HepG2 (cell line): ENCODE results near the gene CGB8. TPM values are rescaled to one million over a fixed set of nuclear protein-coding genes. Genes with fewer than 3 reads are reported as not detected.
A peak's percentile ranks its signal among the peaks of the same experiment; 100 is the strongest.

Experiments
- ATF1 ChIP-seq: IDR thresholded peaks from 2 replicates; pipeline ENCODE4 v1.6.1; 2016; ENCODE audit warnings: mild to moderate bottlenecking, control low read depth
- CHD2 ChIP-seq: IDR thresholded peaks from 2 replicates; pipeline ENCODE4 v1.6.1; 2011; ENCODE audit warnings: low read depth, low read length, improper control_type of control experiment
- CREBL2 ChIP-seq: sonication (generic); formaldehyde crosslinking; IDR thresholded peaks from 2 replicates; pipeline ENCODE4 v1.8.1; 2023; ENCODE audit warnings: missing genetic modification reagents, mild to moderate bottlenecking, borderline replicate concordance
- DMAP1 ChIP-seq: IDR thresholded peaks from 2 replicates; pipeline ENCODE4 v1.6.1; 2016
- HCFC1 ChIP-seq: fragments of 150-350 bp; IDR thresholded peaks from 2 replicates; pipeline ENCODE4 v1.6.1; 2014; ENCODE audit warnings: low read depth, low read length
- KLF12 ChIP-seq: sonication (generic); formaldehyde crosslinking; IDR thresholded peaks from 2 replicates; pipeline ENCODE4 v1.4.0; 2020; ENCODE audit warnings: missing genetic modification reagents, borderline replicate concordance
- MAZ ChIP-seq, 2 experiments: sonication (generic) in 1 of 2; formaldehyde crosslinking in 1 of 2; IDR thresholded peaks; 2 replicates each; pipeline versions ENCODE4 v1.5.0 to v1.6.1; 2012 to 2020; ENCODE audit warnings: low read depth in 2 of 2, mild to moderate bottlenecking in 2 of 2, borderline replicate concordance in 1 of 2, improper control_type of control experiment in 1 of 2, low read length in 1 of 2, missing genetic modification reagents in 1 of 2, moderate library complexity in 1 of 2
- RARA ChIP-seq: IDR thresholded peaks from 2 replicates; pipeline ENCODE4 v1.6.1; 2016; ENCODE audit warnings: missing genetic modification reagents, missing compliant biosample characterization
- SETDB1 ChIP-seq: sonication (generic); formaldehyde crosslinking; IDR thresholded peaks from 2 replicates; pipeline ENCODE4 v1.5.1; 2020; ENCODE audit warnings: missing genetic modification reagents, mild to moderate bottlenecking, borderline replicate concordance
- SNAPC5 ChIP-seq: sonication (generic); formaldehyde crosslinking; IDR thresholded peaks from 2 replicates; pipeline ENCODE4 v1.8.1; 2023; ENCODE audit warnings: mild to moderate bottlenecking, missing genetic modification reagents, borderline replicate concordance
- SRSF1 ChIP-seq: fragments of 200-400 bp; formaldehyde crosslinking; optimal IDR thresholded peaks from 2 replicates; pipeline ENCODE3; 2017; ENCODE audit warnings: mild to moderate bottlenecking, low read depth, low read length, moderate library complexity
- TCF12 ChIP-seq, 2 experiments: fragments of 450-650 bp in 1 of 2; sonication (generic) in 1 of 2; formaldehyde crosslinking in 1 of 2; IDR thresholded peaks; 2 replicates each; pipeline versions ENCODE4 v1.6.1 to v1.8.0; 2017 to 2022; ENCODE audit warnings: antibody characterized with exemption in 1 of 2, mild to moderate bottlenecking in 1 of 2, missing genetic modification reagents in 1 of 2, moderate library complexity in 1 of 2
- ZBTB42 ChIP-seq: sonication (generic); formaldehyde crosslinking; IDR thresholded peaks from 2 replicates; pipeline ENCODE4 v1.5.0; 2020; ENCODE audit warnings: mild to moderate bottlenecking, missing genetic modification reagents
- ZKSCAN5 ChIP-seq: sonication (generic); formaldehyde crosslinking; IDR thresholded peaks from 2 replicates; pipeline ENCODE4 v1.5.1; 2020; ENCODE audit warnings: mild to moderate bottlenecking, missing genetic modification reagents
- ZNF382 ChIP-seq: sonication (generic); formaldehyde crosslinking; IDR thresholded peaks from 2 replicates; pipeline ENCODE4 v1.5.0; 2020; ENCODE audit warnings: missing genetic modification reagents, mild to moderate bottlenecking, borderline replicate concordance
- ZNF687 ChIP-seq: sonication (generic); formaldehyde crosslinking; IDR thresholded peaks from 2 replicates; pipeline ENCODE4 v1.5.1; 2020; ENCODE audit warnings: mild to moderate bottlenecking, missing genetic modification reagents, moderate library complexity
- polyA plus RNA-seq, 8 experiments: library from polyadenylated mRNA; depleted of rRNA in 3 of 8; stranded (reverse) in 7 of 8; unstranded in 1 of 8; fragments of >200 nt; fragmentation: Illumina TruSeq in 4 of 8; extraction: Trizol in 4 of 8; gene quantifications; 2 replicates each; pipeline versions ENCODE4 v1.2.1 to v1.2.3, GENCODE V29; 2011 to 2016; ENCODE audit warnings: low read depth in 4 of 8, missing spikeins in 1 of 8, mixed read lengths in 1 of 8; ENCODE audit not compliant: insufficient read depth in 1 of 8
- total RNA-seq, 5 experiments: library from RNA; depleted of rRNA; stranded (reverse); fragments of >200 nt; fragmentation: Illumina TruSeq; extraction: Trizol; gene quantifications; 2 replicates each; pipeline ENCODE4 v1.2.3, GENCODE V29; 2016; ENCODE audit warnings: low read depth in 1 of 5
- TF ChIP-seq, protein P1 (sequence below): sonication (generic); formaldehyde crosslinking; IDR thresholded peaks from 2 replicates; pipeline ENCODE4 v1.4.0; 2020; ENCODE audit warnings: missing genetic modification reagents, borderline replicate concordance
- TF ChIP-seq, protein P2 (sequence below): IDR thresholded peaks from 2 replicates; pipeline ENCODE4 v1.6.1; 2016; ENCODE audit warnings: low read depth, borderline replicate concordance

The CGB8 gene
- total and polyA plus RNA-seq, 2 of the 13 experiments (the other 11 are each of a cell fraction or from before 2014, with no cell fraction given), result not detected

GRCh38 chr19:49085020-49085867 lies 36.3 kb upstream of the CGB8 start, which contains the start of gene SNRNP70 (continued):
- TF ChIP-seq, protein P1, sequence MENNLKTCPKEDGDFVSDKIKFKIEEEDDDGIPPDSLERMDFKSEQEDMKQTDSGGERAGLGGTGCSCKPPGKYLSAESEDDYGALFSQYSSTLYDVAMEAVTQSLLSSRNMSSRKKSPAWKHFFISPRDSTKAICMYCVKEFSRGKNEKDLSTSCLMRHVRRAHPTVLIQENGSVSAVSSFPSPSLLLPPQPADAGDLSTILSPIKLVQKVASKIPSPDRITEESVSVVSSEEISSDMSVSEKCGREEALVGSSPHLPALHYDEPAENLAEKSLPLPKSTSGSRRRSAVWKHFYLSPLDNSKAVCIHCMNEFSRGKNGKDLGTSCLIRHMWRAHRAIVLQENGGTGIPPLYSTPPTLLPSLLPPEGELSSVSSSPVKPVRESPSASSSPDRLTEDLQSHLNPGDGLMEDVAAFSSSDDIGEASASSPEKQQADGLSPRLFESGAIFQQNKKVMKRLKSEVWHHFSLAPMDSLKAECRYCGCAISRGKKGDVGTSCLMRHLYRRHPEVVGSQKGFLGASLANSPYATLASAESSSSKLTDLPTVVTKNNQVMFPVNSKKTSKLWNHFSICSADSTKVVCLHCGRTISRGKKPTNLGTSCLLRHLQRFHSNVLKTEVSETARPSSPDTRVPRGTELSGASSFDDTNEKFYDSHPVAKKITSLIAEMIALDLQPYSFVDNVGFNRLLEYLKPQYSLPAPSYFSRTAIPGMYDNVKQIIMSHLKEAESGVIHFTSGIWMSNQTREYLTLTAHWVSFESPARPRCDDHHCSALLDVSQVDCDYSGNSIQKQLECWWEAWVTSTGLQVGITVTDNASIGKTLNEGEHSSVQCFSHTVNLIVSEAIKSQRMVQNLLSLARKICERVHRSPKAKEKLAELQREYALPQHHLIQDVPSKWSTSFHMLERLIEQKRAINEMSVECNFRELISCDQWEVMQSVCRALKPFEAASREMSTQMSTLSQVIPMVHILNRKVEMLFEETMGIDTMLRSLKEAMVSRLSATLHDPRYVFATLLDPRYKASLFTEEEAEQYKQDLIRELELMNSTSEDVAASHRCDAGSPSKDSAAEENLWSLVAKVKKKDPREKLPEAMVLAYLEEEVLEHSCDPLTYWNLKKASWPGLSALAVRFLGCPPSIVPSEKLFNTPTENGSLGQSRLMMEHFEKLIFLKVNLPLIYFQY (CRISPR knock-in tag), result peak; percentile 31; the same call in 1 of the 2 replicates
- peak; percentile 94 for TF ChIP-seq ZNF687 (CRISPR knock-in tag)
- peak; percentile 50 for TF ChIP-seq MAZ (IDR thresholded peaks at IDR 0.05; ENCODE audit: borderline replicate concordance, low read depth, low read length)
- peak; percentile 89 for TF ChIP-seq MAZ (CRISPR knock-in tag; IDR thresholded peaks at IDR 0.05; ENCODE audit: low read depth)
- peak; percentile 73 for TF ChIP-seq KLF12 (CRISPR knock-in tag)
- no peak for TF ChIP-seq ZNF382 (CRISPR knock-in tag)
- peak; percentile 99 for TF ChIP-seq DMAP1 (CRISPR knock-in tag)
- peak; percentile 81 for TF ChIP-seq SRSF1
- TF ChIP-seq, protein P2, sequence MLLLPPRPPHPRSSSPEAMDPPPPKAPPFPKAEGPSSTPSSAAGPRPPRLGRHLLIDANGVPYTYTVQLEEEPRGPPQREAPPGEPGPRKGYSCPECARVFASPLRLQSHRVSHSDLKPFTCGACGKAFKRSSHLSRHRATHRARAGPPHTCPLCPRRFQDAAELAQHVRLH (CRISPR knock-in tag), result peak; percentile 26; the same call in 1 of the 2 replicates
- TF ChIP-seq CHD2, result peak; percentile 92
- peak; percentile 21; the same call in 1 of the 2 replicates for TF ChIP-seq RARA (CRISPR knock-in tag)
- no peak for TF ChIP-seq ZKSCAN5
- TF ChIP-seq HCFC1, result peak; percentile 37; the same call in 1 of the 2 replicates
- TF ChIP-seq SETDB1 (CRISPR knock-in tag), result no peak
- TF ChIP-seq TCF12 (IDR thresholded peaks at IDR 0.05), result no peak
- TF ChIP-seq TCF12 (CRISPR knock-in tag; IDR thresholded peaks at IDR 0.05), result 0 out of 2 replicates have a peak, but pooled peaks have one; percentile 68
- 0 out of 2 replicates have a peak, but pooled peaks have one; percentile 43 for TF ChIP-seq ZBTB42 (CRISPR knock-in tag)
- TF ChIP-seq CREBL2 (CRISPR knock-in tag), result no peak
- 0 out of 2 replicates have a peak, but pooled peaks have one; percentile 35 for TF ChIP-seq SNAPC5 (CRISPR knock-in tag)
- TF ChIP-seq ATF1 (CRISPR knock-in tag), result peak; percentile 61
